GM19397 (cell line): Measurements from ENCODE around the gene DDRGK1.
"Not testable (repeated sequence)": the region's sequence is repeated elsewhere in the genome, so short reads cannot be mapped to it uniquely, and the experiment has no call there.

Experiments used
- ATAC-seq: cut with Tn5 transposase; IDR thresholded peaks from one replicate; pipeline ENCODE4 v1.9.1; 2021; ENCODE audit warnings: mild to moderate bottlenecking, moderate library complexity; ENCODE audit not compliant: unreplicated experiment

The DDRGK1 gene

DNA sequence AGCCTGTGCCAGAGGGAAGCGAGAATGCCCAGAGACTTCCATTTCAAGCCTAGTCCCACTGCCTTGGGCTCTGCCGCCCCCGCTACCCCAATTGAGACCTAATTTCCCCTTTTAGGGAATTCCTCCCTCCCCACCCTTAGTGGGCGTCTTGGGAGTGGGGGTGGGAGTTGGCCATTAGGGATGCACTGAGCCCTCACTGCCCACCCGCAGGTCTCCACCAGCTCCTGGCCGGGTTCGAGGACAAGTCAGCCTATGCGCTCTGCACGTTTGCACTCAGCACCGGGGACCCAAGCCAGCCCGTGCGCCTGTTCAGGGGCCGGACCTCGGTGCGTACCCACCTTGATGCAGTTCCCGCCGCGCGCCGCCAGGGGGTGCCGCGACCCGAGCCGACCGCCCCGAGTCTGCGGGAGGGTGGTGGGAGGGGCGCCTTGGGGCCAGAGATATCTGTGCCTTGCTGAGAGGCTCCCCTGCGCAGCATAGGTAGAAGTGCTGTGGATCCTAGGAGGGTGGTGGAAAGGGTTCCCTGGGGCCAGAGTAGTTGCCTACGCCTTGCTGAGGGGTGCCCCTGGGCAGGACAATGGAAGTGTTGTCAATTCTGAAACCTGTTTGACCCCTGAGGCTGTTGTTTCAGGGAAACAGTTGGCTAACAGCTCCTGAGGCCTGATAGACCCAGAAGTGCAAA lies 14.0 kb upstream of the DDRGK1 start:
- ATAC-seq, result peak; percentile 54

DNA sequence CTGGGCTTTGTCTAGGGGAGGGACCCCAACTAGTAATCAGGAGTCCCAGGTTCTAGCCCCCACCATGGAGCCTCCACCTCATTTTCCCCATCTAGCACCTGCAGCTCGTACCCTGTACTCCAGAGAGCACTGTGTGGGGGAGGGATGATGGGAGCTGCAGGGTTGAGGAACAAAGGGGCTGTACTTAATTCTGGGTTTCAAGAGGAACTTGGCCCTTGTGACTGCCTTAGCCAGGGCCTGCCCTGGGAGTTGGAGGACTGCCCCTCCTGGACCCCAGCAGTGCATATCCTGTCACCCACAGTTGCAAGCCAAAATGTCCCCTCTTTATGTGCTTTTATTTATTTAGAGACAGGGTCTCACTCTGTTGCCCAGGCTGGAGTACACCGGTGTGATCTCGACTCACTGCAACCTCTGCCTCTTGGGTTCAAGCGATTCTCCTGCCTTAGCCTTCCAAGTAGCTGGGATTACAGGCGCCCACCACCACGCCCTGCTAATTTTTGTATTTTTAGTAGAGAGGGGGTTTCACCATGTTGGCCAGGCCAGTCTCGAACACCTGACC lies 11.0 kb upstream of the DDRGK1 start:
- ATAC-seq, result not testable (repeated sequence)

DNA sequence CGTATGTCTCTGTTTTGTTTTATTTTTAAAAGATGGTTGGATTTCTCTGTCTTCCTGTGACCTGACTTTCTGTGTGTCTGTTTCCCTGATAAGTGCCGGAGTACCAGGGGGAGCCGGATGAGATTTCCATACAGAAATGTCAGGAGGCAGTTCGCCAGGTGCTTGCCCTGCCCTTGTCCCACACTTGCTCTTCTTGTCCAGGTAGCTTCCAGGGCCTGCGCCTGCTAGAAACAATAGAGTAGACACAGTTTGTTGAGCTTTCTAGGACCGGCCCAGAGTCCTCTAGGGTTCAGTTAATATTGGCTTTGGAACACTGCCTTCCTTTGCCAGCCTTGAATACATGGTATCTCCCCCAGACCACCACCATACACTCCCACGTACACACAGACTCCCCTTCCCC lies 8.7 kb upstream of the DDRGK1 start:
- ATAC-seq, result no peak

DNA sequence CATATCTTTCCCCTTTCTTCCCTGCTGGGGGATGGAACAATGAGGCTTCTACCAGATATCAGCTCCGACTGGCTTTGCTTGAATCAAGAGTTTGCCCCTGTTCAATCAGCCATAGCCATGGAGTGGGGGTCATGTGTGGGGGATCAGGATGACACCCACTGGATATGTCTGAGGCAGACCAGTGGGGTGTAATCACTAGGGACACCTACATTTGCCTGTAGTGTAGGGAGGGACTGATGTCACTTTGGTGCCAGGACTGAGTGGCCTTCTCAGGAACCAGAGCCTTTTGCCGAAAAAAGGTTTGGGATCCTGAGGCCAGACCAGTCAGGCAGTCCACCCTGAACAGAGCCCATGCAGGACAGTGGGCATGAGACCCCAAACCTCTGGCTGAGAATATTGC lies 5.9 kb upstream of the DDRGK1 start:
- ATAC-seq, result no peak

DNA sequence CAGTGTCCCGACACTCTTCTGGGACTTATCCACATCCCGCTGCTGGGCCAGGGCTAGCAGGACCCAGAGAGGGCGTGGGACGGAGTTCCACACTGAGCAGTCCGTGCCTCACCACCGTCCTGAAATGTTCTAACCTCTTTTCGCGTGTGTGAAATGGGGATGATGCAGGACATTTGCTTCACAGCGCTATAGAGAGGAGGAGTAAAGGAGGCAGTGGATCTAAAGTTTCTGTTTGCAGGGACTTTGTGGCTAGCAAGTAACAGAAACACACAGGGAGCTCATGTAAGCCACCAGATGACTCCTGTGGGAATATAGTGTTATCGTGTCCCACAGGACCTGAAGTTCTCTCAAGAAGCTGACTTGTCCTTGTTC lies 5.5 kb upstream of the DDRGK1 start:
- ATAC-seq, result no peak

DNA sequence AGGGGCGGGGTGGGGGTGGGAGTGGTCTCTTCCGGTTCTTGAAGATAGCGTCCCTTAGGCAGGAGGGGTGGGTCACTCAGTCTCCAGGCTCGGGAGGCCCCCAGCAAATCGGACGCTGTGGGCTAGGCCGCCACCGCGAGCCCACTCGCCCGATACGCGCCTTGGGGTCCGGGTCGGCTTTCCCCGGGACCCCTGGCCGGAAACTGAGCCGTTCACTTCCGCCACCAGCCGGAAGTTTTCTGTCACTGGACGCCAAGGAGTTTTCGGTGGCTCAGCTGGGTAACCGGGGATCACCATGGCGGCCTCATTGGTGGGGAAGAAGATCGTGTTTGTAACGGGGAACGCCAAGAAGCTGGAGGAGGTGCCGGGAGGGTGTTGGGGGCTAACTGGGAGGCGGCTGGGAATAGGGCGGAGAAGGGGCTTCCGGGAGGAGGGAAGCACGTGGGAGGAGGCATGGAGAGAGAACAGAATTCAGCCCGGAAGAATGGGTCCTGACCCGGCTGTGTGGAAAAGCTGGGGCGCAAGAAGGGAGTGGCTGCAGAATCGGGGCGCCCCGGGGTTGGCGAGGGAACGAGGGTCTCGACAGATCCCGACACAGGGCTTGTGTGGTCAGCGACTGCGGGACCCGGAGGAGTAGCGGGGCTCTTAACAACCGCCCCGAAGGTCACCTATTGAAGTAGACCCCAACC lies 4.9 kb upstream of the DDRGK1 start, which contains the start of gene ITPA:
ITPA (plus strand) TSS at position 242 of the 689 bp plus-strand sequence; CDS start at position 296, 54 bp downstream.
- peak; percentile 51 for ATAC-seq

DNA sequence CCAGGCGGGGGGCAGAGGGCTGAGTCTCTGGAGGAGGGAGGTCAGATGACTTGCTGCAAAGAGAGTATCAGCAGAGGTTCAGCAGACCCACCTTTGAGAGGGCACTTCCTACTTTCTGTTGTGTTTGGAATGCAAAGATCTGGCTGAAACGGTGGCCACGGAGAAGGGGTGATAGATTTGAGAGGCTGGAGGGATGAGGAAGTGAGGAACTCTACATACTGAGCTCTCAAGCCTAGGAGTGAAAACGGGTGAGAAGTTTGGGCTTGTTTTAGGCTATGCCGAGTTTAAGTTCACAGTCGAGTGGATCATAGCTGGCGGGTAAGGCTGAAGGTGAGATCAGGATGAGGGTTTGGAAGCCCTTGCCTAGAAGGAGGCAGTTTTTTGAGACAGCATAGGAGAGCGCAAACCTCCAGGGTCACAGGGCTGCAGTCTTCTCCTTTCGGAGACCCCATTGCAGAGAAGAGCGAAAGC lies 4.3 kb upstream of the DDRGK1 start:
- no peak for ATAC-seq

DNA sequence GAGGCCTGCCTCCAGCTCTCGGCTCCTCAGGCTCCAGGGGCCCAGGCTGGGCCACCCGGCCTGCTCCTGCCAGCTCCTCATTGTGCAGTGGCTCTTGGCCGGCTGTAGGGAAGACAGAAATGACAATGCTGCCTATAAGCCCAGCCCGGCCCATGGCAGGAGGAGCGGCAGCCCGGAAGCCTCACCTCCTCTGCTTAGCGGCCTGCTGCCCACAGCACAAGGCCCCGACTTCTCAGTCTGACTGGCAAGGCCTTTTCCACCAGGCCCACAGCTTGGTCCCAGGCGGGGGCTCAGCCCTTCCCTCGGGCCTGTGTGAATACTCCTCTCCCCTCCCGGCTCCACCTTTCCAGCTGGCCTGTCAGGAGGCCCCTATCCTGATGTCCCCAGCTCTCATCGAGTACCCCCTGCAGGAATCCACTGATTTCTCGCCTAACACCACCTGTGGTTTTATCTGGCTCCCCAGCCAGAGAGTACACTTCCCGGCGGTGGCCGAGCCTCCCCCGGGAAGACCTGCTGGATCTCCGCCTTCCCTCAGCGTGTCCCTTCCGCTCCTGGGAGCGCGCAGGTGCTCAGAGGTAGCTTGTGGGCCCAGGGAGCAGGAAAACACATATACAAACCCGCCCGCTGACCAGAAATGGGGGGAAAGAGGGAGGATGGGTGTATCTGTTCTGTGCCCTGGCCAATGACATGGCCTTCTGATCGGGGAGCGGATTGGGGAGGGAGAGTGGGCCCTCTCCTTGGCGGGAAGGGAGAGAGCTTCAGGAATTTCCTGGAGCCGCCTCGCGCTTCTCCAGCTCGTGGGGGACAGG lies 963 bp downstream of the DDRGK1 start:
- peak; percentile 9 for ATAC-seq

DNA sequence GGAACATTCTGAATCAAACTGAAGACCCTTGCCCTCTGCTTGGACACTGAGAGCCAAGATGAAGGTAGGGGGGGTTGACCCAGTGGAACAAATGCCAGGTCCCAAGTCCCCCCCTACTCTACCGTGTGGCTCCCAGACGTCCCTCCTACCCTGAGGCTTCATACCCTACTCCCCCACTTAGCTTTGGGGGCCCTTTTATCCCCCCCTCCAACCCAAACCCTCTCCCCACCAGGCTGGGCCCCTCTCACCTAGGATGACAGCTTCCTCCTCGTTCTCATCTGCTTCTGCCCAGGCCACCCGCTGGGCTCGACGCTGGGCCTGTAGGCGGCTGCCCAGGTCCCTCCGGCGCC lies 1.5 kb downstream of the DDRGK1 start:
- no peak for ATAC-seq

DNA sequence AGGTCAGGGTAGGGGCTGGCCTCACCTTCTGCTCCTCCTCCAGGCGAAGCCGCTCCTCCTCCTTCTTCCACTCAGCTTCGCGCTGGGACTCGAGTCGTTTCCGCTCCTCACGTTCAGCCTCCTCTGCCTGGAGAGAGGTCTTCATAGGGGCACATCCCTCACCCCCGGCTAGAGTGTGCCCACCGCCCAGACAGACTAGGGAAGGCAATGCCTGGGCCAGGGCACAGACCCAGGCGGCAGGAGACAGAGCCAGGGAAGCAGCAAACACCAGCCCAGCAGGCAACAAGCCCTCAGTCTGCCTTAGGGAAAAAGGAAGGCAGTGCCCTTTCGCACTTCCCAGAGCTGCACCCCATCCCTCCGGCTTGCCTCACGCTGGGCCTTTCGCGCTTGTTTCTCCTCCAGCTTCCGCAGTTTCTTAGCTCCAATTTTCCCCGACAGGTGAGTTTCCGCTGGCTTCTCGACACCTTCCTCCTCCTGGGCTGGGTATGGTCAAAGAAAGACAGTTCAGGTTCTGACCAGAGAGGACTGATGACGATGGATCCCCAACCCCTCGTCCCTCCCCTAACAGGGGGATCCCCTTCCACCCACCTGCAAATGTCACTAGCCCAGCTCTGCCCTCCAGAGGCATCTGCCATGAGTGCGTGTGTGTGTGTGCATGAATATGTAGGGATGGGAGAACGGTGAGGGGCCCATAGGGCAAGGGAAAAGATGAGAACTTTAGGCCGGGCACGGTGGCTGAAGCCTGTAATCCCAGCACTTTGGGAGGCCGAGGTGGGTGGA lies 4.3 kb downstream of the DDRGK1 start:
- ATAC-seq, result no peak

DNA sequence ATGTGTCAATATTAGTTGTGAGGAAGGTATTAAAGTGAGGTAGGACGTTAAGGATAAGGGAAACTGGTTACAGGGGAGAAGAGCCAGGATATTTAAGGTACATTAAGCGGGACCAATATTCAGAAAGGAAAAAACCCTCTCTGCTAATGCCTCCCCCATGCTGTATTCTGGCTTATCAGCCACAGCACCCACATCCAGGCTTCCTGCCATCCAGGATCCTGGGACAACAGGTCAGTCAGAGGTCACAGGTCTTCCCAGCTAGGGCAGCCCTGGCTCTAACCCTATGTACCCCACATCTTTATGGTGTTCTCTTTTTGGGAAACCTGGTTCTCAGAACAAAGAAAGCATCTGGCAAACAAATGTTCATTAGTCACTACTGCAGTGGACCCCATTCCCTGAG lies 5.3 kb downstream of the DDRGK1 start:
- ATAC-seq, result no peak

DNA sequence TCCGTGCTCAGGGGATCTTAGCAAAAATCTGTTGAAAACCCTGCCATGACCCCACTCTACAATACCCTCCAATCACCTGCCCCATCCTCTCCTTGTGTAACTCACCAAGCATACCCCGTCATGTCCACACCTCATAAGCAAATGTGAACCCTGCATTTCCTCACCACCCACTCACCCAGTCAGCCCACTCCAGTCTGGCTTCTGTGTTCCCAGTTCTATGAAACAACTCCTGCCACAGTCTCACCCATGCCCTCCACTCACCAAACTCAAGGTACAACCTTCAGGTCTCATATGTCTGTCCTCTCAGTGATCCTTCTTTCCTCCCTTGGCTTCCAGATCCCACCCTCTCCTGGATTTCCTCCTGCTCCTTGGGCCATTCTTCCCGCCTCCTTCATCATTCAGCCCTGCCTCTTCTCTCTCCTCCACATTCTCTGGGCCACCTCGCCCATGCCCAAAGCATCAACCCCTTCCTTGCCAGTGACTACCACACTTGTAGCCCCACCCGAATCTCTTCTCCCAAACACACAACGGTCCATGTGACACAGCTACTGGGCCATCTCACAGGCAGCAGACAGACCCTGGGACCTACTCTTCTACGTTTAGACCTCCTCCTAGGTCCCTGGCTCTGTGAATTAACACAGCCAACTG lies 8.8 kb downstream of the DDRGK1 start:
- no peak for ATAC-seq

DNA sequence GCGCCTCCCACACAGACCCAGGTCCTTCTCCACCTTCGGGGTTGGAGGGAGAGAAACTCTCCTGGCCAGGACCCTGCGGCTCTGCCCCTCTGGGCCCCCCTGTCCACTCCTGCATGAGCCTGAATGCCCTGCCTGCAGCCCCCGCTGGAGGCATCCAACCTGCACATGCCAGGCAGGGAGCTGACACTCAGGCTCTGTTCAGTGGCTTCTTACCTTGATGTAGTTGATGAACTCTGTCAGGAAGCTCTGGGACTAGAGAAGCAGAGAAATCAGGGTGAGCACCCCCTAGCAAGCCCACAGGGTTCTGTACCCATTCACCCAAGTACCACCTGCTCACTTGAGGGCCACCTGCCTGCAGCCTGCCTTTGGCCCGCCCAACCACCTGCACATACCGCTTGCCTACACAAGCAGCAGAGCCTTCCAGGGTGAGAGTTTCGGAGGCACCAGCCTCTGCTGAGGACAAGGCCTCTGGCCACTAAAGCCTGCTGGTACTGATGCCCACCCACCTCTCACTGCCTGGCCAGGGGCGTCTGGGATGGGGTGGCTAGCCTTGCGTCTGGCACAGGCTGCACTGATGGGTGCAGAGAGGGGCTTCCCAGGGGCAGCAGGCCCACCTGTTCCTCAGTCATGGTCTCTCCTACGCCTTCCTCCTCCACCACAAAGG lies 9.7 kb downstream of the DDRGK1 start:
- no peak for ATAC-seq

DNA sequence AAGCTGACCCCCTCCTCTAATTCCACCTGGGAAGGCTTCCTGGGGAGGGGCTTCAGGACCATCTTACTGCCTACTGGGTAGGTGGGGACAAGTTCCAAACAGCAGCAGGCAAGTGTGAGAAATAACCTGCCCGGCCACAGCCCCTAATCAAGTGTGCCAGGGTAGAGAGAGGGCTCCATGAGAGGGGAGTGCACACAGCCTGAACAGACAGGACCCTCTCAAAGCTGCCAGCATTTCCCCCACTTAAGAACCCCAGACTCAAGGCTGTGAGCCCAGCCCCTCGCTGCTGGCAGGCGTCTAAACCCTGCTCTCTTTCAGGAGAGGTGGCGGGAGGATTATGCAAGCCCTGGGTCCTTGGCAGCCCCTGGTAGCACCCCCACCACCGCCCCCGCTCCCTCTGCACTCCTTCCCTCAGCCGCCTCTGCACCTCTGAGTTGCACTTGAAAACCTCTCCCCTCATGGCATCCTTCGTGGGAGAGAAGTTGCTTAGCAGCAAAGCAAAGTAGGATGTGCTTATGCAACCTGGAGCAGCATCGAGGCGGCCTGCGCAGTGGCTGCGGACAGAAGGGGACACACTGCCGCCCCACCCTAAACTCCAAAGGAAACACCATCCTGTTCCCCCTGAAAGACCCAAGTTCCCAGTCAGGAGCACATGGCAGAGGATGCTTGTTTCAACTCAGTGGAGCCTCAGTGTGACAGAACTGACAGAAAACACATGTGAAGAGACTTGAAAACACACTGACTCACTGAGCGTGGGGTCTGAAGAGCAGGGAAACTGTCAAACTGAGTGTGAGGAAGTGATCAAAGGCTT lies 10.5 kb downstream of the DDRGK1 start:
- no peak for ATAC-seq

DNA sequence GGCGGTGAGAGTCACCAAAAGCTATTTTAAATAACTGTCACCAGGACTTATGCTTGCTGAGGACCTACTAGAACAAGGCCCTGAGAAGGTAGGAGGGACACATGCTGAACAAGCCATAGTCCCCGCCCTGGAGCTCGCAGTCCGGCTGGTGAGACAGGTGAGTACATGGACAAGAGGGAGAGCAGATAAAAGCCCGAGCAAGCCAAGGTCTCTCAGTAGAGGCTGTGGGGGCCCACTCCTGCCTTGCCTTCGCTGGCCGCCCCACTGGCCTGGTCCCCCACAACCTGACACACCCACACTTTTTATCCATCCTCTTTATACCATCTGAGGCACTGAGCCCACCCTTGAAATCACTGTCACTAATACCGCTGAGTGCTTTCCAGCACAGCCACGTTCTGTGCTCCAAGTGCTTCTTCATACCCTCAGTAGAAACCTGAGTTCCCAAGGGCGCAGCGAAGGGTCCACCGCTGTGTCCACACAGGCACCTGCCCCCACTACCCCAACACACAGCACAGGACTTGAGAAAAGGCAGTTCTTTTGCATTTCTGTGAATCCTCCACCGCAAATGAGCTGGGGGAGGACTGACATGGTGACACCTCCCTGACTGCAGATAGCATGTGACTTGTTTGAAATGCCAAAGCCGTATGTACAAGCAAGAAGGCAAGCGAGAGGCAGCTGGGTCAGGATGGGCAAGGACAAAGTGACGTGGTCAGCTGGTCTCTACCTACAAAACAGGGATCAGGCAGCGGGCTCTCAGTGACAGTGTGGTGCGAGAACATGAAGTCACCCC lies 12.1 kb downstream of the DDRGK1 start:
- no peak for ATAC-seq

DNA sequence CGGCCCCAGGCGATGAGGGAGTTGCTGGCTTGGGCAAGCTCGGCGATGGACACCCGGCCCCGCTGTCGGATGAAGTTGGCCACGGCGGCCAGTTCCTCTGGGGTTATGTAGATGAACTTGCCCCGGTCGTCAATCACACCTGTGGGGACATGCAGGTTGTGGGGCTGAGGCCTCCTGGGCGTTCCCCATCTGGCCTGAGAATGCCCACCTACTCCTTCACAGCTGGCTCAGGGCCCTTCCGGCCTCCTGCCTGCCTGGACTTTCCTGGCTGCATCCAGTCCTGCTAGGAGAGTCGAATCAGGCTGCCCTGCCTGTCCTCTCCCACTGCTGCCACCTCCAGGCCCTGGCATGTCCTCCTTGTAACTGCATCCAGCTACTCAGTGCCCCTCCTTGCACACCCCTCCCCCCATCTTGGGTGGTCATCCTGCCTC lies 13.8 kb downstream of the DDRGK1 start:
- ATAC-seq, result no peak

DNA sequence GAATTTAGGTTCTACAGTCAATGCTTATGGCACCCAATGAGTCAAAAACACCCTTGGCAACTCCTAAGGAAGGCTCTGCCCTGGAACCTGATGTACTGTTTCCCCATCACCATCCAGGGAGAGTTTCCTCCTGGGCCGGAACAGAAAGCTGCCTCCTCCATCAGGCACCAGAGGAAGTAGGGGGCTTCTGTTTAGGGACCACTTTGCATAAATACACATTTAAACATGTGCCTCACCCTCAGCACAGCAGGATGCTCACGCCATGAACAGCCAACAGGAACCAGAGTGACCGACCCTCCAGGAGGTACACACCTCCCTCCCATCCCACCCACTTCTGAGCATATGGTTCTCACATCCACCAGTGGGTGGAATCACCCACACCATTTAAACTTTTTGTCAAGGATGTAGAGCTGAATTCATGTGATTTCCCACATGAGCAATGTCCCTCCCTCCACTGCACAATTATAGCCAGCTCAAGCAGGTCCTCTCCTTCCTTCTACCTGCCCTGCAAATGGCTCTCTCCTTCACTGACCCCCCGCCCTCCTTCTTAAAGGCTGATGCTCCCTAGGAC lies 14.8 kb downstream of the DDRGK1 start:
- ATAC-seq, result no peak
